GM18520 (cell line): ENCODE data around the gene PABPN1L.

Source experiments
- ATAC-seq: cut with Tn5 transposase; IDR thresholded peaks from one replicate; pipeline ENCODE4 v1.9.1; 2021; ENCODE audit not compliant: unreplicated experiment

PABPN1L gene

DNA sequence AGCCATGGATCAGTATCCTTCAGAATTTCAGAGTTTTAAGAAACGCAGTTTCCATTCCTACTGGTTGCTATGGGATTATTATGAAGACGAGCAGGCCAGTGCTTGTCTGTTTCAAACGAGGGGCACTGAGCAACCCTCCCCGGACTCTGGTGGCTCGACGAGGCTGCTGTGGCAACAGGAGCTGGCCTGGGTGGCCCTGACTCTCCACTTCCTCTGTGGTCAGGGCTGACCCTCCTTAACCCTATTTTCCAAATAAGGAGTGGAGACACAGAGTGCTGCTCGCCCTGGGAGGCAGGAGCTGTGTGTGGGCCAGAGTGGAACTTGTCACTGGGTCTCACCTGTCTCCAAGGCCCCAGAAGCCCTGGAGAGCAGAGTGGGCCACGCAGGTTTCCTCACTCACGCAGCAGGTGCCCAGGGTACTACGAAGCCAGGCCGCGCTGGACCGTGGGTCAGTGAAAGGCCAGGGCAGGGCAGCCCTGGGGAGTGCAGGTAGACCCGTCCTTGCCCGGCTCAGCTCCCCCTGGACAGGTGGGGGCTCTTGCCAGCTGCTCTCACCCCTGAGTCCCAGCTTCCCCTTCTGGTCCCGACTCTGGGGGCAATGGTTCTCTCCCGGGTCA, 13.0 kb downstream of the PABPN1L start:
- no peak for ATAC-seq

DNA sequence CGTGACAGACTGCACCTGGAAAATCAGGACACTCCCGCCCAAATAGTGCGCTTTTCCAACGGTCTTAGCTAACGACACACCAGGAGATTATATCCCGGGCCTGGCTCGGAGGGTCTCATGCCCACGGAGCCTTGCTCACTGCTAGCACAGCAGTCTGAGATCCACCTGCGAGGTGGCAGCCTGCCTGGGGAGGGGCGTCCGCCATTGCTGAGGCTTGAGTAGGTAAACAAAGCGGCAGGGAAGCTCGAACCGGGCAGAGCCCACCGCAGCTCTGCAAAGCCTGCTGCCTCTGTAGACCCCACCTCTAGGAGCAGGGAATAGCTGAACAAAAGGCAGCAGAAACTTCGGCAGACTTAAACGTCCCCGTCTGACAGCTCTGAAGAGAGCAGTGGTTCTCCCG, 14.8 kb downstream of the PABPN1L start:
- no peak for ATAC-seq

DNA sequence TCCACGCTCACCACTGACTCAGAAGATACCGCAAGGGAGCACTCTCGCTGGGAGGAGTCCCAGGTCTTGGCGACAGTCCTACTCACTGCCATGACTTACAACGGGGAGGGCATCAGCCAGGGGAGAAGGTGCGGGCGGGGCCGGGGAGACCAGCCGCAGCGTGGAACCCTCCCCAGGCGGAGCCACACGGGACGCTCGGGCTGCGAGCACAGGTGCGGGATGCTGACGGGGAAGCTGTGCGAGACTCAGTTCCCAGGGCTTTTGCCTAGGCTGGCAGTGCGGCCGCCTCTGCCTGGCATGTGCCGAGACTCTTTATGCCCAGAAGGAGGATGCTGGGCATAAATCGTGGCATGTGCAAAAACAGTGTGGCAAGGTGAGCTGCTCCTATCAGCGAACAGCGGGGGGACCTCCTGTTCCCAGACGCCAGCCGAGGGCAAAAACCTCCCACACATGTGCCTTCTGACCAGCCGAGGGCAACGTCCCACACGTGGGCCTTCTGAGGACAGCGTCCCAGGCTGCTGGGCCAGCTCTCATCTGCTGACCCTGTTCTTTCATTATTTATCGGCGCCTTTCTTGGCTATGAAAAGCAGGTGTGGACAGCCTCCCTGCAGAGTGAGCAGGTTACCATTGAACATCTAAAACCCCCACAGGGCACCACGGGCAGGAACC, 15.8 kb downstream of the PABPN1L start:
- ATAC-seq: no peak

DNA sequence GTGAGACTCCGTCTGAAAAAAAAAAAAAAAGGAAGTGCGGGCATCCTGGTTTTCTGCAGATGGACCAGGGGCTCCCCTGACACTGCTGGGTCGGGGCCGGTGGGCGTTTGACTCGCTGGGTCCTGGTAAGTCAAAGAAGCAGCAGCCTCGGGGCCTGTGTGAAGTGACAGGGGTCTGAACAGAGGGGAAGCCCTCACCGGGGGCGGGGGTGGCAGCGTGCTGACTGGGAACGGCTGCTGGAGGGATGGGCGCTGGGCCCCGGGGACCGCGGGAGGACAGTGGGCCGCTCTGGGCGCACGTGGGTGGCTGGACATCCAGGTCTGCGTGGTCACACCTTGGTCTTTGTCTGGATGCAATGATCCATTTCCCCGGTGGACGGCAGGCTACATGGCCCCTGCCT, 17.9 kb downstream of the PABPN1L start:
- ATAC-seq: no peak

DNA sequence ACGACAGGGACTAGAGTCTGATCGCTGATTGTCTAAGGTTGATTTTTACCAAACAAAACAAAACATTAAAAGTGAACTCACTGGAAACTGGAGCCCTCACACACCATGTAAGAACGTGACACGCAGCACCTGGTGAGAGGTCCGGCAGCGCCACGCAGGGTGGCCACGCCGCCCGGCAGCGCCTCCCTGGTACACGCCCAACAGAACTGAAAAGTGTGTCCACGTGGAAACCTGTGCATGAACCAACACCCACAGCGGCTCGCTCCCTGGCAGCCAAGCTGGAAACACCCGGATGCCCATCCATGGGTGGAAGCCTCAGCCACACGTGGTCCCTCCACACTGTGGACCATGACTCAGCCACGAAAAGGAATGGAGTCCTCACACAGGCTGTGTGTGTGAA, 18.8 kb downstream of the PABPN1L start:
- ATAC-seq: no peak

DNA sequence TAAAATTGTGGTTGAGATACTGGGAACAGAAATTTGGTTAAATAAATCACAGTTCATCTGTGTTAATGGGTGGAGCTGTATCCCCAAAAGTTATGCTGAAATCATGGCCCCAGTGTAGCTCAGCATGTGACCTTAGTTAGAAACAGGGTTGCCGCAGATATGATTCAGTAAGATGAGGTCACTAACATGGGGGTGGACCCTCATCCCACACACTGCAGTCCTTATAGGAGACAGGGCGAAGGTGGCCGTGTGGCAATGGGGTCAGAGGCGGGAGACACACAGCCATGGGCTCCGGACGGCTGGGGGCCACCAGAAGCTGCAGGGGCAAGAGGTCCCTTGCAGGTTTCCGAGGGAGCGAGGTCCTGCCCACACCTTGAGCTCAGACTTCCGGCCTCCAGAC, 20.4 kb downstream of the PABPN1L start:
- ATAC-seq: no peak

DNA sequence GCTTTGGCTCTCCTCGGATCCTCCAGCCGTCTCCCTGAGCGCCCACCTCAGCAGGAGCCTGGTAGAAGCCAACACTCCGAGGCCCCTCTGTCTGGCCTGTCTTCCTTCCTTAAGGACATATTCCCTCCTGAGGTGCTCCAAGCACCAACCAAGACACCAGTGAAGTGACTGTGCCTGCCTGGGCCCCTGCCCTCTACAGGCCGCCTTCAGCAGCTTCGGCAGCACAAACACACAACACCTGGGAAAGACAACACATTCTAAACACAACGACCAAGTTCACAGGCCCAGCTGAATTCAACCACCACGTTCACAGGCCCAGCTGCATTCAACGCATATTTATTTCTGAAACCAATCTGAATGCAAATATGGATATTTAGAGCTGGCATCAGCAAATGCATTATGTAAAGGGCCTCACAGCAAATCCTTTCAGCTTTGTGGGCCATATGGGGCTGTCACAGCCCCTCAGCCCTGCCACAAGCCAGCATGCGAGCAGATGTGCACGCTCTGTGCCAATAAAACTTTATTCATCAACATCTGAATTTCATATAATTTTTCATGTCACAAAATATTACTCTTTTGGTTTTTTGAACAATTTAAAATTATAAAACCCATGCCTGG, 21.9 kb downstream of the PABPN1L start:
- ATAC-seq: no peak

DNA sequence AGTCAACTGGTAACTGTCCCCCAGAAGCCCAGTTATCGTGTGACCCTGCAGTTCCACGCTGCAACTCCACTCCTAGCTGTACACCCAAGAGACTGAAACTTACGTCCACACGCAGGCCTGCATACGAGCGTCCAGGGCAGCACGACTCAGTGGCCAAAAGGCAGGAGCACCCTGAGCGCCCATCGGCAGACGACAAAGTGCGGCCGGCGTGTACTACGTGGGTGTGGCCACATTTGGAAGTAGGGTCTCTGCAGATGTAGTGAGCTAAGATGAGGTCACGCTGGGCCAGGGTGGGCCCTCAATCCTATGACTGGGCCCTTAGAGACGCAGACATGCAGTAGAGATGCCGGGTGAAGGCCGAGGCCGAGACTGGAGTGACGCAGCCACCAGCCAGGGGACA, 23.2 kb downstream of the PABPN1L start:
- no peak for ATAC-seq

DNA sequence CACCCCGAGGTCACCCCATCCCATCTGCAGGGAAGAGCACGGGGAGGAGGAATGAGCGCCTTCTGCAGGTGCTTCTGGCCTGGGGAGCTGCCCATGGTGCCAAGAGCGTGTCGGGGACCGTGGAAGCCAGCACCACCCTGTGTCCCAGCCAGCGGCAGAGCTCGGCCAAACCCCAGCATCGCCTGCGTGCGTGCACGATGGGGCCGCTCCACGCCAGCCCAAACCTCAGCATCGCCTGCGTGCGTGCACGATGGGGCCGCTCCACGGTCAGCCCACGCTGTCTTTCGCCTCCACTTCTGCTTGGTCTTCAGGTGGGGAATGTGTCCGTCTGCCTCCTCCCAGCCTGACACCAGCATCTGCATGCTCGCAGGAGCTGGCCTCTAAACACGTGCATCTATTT, 23.7 kb downstream of the PABPN1L start:
- no peak for ATAC-seq

DNA sequence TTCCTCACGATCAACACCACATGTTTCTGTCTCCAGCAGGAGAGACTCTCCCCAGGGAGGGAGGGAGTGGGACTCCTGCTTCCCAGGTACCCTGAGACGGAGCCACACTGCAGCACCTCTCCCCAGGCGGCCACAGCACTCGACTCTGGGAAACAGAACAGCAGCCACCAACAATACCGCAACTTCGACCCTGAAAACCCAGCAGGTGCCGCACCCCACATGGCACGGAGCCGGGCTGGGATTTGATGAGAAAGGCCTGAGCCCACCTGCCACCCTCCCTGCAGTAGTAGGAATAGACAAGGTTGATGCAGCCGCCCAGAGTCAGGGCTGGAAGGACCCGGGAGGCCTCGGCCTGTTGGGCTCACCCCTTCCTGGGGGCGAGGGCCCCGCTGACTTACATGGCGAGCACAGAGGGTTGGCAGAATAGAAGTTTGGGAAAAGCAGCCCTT, 24.1 kb downstream of the PABPN1L start:
- ATAC-seq: no peak

DNA sequence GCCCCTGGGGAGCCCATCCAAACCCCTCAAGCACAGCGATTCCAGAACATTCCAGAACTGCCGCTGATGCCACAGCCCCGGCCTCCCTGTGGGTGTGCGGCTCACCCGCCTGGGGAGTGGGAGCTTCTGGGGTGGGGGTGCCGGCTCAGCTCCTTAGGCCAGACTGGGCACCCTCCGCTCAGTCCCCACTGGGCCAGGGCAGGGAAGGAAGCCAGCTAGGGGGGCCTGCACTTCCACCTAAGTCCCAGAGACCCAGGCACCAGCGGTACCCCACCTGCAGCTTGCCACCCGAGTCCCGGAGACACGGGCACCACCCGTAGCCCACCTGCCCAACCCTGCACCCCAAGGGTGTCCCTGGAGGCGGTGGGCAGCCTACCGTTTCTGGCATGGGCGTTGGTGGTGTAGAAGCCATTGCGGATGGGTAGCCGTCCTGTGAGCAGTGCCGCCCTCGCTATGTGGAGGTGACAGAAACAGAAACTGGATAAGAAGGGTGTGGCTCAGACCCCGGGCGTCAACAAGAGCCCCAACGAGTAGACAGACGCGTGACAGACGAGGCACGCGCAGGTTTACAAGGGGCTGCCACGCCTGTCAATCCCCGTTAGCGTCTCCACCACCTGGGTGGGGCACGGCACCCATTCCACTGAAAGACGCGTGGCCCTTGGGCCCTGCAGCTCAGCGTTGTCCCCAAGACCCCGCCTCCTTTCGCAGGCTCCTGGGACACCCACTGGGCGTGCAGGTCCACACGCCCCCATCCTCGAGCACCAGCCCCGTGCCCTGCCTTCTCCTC, 24.7 kb downstream of the PABPN1L start:
- no peak for ATAC-seq

DNA sequence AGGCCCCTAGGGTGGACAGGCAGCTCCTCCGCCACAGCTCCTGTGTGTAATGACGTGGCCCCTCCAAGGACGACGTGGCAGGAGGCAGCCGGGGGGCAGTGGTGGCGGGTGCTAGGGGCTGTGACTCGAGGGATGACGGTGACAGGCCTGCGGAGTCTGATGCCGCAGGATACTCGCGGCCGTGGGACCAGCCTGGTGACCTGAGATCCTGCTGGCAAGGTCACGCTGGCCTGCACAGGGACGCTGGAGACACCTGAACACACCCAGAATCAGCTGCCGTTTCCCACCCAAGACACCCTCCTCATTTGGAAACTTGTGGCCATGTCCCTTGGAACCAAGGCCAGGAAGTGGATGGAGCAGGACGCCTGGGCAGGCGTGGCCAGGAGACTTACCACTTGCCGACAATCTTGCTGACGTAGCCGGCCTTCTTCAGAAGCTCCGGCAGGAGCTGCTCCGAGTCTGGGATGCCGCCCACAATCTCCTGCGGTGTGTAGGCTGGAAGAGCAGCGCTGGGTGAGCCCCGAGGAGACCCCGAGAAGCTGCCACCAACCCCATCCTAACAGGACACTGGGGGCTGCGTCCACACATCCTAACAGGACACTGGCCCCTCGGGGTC, 25.8 kb downstream of the PABPN1L start:
- no peak for ATAC-seq

DNA sequence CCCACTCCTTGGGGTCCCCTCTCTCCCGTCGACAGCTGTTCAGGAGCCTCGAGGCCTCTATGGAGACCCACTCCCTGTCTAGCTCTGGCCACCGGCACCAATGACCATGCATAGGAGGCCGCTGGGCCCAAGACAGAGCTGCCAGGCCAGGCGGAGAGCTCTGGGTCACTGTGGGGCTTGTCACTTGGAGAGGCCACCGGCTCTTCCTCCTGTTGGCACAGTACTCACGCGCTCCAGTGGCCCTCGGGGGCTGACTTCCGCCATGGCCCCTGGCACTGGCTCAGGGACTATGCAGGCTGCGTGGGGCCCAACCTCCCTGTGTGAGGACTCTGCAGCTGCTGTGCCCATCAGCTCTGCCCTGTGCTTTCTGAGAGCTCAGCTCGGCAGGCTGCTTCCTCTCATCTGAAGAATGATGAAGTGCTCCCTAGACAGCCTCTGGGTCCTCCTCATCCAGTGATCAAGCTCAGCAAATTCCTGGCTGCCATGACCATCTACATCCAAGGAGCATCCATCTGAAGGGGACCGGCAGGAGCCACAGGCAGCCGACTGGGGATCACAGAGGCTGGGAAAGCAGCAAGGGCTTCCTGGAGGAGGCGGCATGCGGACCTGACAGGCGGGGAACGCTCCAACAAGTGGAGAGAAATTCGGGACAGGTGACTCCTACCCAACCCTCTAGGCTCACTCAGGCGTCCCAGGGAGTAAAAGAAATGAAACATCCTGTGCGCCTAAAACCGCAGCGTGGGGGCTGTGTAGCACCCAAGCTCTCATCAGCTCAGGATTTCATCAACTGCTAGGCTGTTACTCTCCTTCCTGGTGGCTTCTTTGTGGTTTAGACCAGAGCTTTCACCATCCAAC, 26.5 kb downstream of the PABPN1L start:
- ATAC-seq: no peak

DNA sequence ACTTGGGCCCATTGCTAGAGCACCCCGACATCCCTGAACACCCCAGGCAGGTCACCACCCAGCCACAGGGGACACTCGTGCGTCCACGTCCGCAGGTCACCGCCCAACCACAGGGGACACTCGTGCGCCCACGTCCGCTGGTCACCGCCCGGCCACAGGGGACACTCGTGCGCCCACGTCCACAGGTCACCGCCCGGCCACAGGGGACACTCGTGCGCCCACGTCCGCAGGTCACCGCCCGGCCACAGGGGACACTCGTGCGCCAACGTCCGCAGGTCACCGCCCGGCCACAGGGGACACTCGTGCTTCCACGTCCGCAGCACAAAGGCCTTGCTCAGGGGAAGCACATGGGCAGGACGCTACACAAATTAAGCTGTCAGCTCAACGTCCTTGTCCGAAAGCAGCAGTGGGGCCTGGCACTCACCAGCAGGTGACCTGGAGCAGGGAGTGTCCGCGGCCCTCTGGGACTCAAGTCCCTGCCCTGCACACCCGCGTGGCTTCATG, 27.4 kb downstream of the PABPN1L start:
- no peak for ATAC-seq

DNA sequence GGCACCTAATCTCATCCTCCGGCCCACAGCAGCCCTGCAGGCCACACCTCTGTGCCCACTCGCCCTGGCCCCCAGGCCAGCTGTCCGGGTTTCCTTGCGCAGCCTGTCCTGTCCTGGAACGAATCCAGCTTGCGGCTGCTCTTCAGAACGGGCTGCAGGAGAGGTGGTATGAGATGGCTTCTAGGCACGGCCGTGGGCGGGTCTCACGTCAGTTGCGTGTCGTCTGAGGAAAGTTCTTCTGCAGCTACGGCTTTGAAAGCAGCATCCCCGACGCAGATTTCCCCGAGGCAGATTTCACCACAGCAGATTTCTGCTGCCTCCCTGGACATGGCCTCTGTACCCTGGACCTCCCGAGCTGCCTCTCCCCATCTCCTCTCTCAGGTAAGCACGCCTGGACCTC, 27.9 kb downstream of the PABPN1L start:
- ATAC-seq: no peak

DNA sequence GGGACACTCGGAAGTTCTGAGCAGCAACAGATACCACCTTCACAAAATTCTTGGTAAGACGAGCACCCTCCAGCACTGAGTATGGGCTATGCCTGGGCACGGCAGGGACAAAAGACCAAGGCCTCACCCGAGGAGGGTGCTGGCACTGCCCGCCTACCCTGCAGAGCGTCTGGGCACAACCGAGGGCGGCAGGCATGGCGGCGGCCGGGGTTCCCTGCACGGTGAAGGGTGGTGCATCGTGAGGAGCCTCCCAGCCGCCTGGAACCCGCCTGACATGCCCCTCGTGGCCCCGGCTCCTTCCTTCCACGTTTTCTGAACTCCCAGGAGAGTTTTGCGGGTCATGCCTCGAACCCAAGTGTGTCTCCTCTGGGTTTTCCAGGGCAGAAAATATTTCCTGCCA, 28.7 kb downstream of the PABPN1L start:
- ATAC-seq: no peak

DNA sequence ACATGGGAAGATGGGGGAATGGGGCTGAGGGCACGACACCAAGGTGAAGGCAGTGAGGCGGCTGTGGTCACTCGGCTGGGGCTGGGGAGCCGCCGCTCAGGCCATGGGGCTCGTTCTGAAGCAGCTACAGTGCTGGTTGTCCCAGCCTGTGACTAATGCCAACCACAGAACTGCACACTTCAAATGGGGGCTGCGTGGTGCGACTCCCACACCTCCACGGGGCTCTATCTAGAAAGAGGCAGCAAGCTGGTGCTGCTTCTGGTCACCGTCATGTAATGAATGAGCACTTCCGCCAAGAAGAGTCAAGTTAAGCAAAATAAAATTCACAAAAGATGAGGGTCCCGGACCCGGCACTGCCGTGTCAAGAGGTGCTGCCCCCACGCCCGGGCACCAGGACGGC, 29.7 kb downstream of the PABPN1L start:
- ATAC-seq: no peak

DNA sequence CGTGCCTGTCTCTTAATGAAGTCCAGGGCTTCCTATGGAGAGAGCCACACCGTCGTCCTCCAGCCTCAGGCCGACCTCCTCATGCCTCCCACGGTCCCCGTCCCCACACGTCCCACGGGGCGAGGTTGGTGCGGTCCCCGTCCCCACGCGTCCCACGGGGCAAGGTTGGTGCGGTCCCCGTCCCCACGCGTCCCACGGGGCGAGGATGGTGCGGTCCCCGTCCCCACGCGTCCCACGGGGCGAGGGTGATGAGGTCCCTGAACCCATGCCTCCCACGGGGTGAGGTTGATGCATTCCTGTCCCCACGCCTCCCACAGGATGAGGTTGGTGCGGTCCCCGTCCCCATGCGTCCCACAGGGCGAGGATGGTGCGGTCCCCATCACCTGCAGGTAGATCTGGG, 30.6 kb downstream of the PABPN1L start:
- no peak for ATAC-seq

DNA sequence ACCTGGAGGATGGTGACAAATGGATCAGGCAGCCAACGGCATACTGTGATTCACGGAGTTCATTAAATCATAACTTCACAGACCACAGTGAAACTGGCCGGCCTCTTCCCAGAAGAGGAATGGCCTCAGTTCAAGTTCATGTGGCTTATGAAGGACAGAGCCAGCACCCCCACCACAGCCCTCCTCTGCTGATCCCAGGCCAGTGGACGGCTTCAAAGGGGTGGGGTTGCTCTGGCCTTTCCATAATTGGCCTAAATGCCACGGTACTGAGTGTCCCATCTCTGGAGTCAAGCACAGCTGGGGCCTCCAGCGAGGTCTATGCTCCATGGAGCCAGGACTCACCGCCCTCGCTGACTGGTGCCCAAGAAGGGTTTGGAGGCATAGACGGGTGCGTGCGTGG, 31.1 kb downstream of the PABPN1L start:
- ATAC-seq: no peak

DNA sequence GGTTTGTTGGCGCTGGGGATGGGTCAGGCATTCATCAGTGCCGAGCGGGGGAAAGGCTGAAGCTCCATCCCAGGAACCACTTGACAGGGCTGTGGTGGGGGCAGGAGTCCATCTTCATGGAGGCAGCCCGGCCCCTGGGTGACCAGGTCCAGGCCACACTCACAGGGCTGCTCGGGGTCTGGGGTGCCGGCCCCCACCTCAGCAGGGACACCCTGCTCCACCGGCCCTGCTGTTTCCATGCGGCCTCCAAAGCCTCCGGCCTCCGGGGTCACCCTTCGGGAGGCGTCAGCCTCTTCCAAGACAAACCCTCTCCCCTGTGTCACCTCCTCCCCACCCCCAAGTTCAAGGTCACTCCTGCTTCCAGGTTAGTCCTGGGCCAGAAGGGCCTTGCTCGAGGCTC, 31.8 kb downstream of the PABPN1L start:
- no peak for ATAC-seq
